HCT116 (cell line): ENCODE data around the gene BLOC1S5. TPM values are rescaled to one million over a fixed set of nuclear protein-coding genes. Genes with fewer than 3 reads are reported as not detected.

Experiments
- ATAC-seq: fragments of 200-7000 bp; cut with Tn5 transposase; 2 replicates; pipeline ENCODE4 v1.9.1; 2020; ENCODE audit warnings: mild to moderate bottlenecking, moderate library complexity
- BruUV-seq: library from RNA; stranded (reverse); fragments of 400-500 nt; replicated peaks from 2 replicates; lab custom pipeline; 2021; lab: Mats Ljungman, UMichigan
- CTCF ChIA-PET: fragments of 300-600 bp; sonication (Branson Sonifier 250); formaldehyde crosslinking; loops from one replicate; lab custom pipeline; 2021; ENCODE audit warnings: antibody characterized with exemption; lab: Charles Lee
- POLR2A ChIA-PET: fragments of 300-600, 350-600 bp; sonication (Branson Sonifier 250); formaldehyde crosslinking; loops from one replicate; lab custom pipeline; 2021; ENCODE audit warnings: antibody characterized with exemption; lab: Charles Lee
- RAD21 ChIA-PET, 2 experiments: fragments of 300-600 bp; sonication (Branson Sonifier 250); formaldehyde crosslinking; loops; one replicate each; lab custom pipeline; 2023; ENCODE audit warnings: low total read pairs in 2 of 2; ENCODE audit not compliant: uncharacterized antibody in 2 of 2, unreplicated experiment in 2 of 2, low non-redundant PET in 1 of 2; lab: Charles Lee
- DNase-seq: peaks from one replicate; pipeline ENCODE4 v3.0.0-alpha.2; 2010; ENCODE audit warnings: low read depth, low spot score
- H2AFZ ChIP-seq: fragments of 200-600 bp; shearing (Covaris generic), sonication (generic); 2 replicates; pipeline ENCODE4 v1.6.1; 2017; ENCODE audit warnings: low read depth, mixed run types, mixed read lengths, antibody characterized with exemption, low read length; ENCODE audit not compliant: poor library complexity, severe bottlenecking
- H3K27ac ChIP-seq: 2 replicates; pipeline ENCODE4 v1.5.1; 2012; ENCODE audit warnings: low read depth, low read length
- H3K27me3 ChIP-seq: fragments of 200-600 bp; sonication (generic); 2 replicates; pipeline ENCODE4 v1.6.1; 2016; ENCODE audit warnings: mixed run types, low read length, mixed read lengths; ENCODE audit not compliant: insufficient read depth
- H3K36me3 ChIP-seq, 2 experiments: fragments of 200-500 bp in 1 of 2; fragments of 200-600 bp in 1 of 2; sonication (Bioruptor generic) in 1 of 2; sonication (generic) in 1 of 2; 2 replicates each; pipeline versions ENCODE4 v1.5.1 to v1.6.1; 2014 to 2016; ENCODE audit warnings: low read length in 2 of 2, inconsistent platforms in 1 of 2, mixed read lengths in 1 of 2, mixed run types in 1 of 2; ENCODE audit not compliant: insufficient read depth in 2 of 2, control insufficient read depth in 1 of 2
- H3K4me1 ChIP-seq, 2 experiments: fragments of 200-600 bp in 1 of 2; sonication (generic) in 1 of 2; 2 replicates each; pipeline versions ENCODE4 v1.5.1 to v1.6.1; 2012 to 2017; ENCODE audit warnings: low read length in 2 of 2, inconsistent platforms in 1 of 2, mild to moderate bottlenecking in 1 of 2, mixed read lengths in 1 of 2, mixed run types in 1 of 2, moderate library complexity in 1 of 2; ENCODE audit not compliant: insufficient read depth in 2 of 2, control insufficient read depth in 1 of 2
- H3K4me2 ChIP-seq: fragments of 200-600 bp; sonication (generic); 2 replicates; pipeline ENCODE4 v1.6.1; 2017; ENCODE audit warnings: mixed run types, low read length, mixed read lengths
- H3K4me3 ChIP-seq, 2 experiments: fragments of 200-600 bp in 1 of 2; sonication (generic) in 1 of 2; replicated peaks in 1 of 2; 2 replicates each; pipeline ENCODE4 v1.5.1; 2011 to 2016; ENCODE audit warnings: low read length in 2 of 2, control low read depth in 1 of 2, low read depth in 1 of 2, mild to moderate bottlenecking in 1 of 2, mixed read lengths in 1 of 2, mixed run types in 1 of 2
- H3K79me2 ChIP-seq: fragments of 200-600 bp; sonication (generic); 2 replicates; pipeline ENCODE4 v1.6.1; 2017; ENCODE audit warnings: mild to moderate bottlenecking, mixed run types, low read length, moderate library complexity, mixed read lengths; ENCODE audit not compliant: insufficient read depth
- H3K9ac ChIP-seq: fragments of 200-600 bp; sonication (generic); 2 replicates; pipeline ENCODE4 v1.6.1; 2016; ENCODE audit warnings: low read length, mixed read lengths
- H3K9me2 ChIP-seq: fragments of 200-600 bp; sonication (generic), shearing (Covaris generic); 2 replicates; pipeline ENCODE4 v1.6.1; 2017; ENCODE audit warnings: mixed run types, mild to moderate bottlenecking, moderate library complexity; ENCODE audit not compliant: insufficient read depth
- H3K9me3 ChIP-seq, 2 experiments: fragments of 200-500 bp in 1 of 2; fragments of 200-600 bp in 1 of 2; sonication (Bioruptor generic) in 1 of 2; sonication (generic) in 1 of 2; 2 replicates each; pipeline ENCODE4 v1.6.1; 2014 to 2017; ENCODE audit warnings: low read length in 2 of 2, mixed read lengths in 2 of 2, inconsistent platforms in 1 of 2, low read depth in 1 of 2, mild to moderate bottlenecking in 1 of 2, mixed run types in 1 of 2, moderate library complexity in 1 of 2; ENCODE audit not compliant: control insufficient read depth in 1 of 2, insufficient read depth in 1 of 2
- H4K20me1 ChIP-seq: fragments of 200-600 bp; sonication (generic), shearing (Covaris generic); 2 replicates; pipeline ENCODE4 v1.6.1; 2017; ENCODE audit warnings: mixed run types, mild to moderate bottlenecking, moderate library complexity; ENCODE audit not compliant: insufficient read depth
- ATF3 ChIP-seq: IDR thresholded peaks from 2 replicates; pipeline ENCODE4 v1.6.1; 2012
- CBX3 ChIP-seq: IDR thresholded peaks from 2 replicates; pipeline ENCODE4 v1.6.1; 2012; ENCODE audit warnings: low read depth
- CEBPB ChIP-seq: IDR thresholded peaks from 2 replicates; pipeline ENCODE4 v1.6.1; 2012; ENCODE audit warnings: low read depth
- EZH2phosphoT487 ChIP-seq: fragments of 200-600 bp; IDR thresholded peaks from 2 replicates; pipeline ENCODE4 v1.6.1; 2018; ENCODE audit warnings: antibody characterized with exemption, borderline replicate concordance
- FOSL1 ChIP-seq: IDR thresholded peaks from 2 replicates; pipeline ENCODE4 v1.6.1; 2012; ENCODE audit warnings: low read depth
- JUND ChIP-seq: IDR thresholded peaks from 2 replicates; pipeline ENCODE4 v1.6.1; 2012
- REST ChIP-seq: IDR thresholded peaks from 2 replicates; pipeline ENCODE4 v1.6.1; 2012; ENCODE audit warnings: low read depth
- SIN3A ChIP-seq: IDR thresholded peaks from 2 replicates; pipeline ENCODE4 v1.6.1; 2012; ENCODE audit warnings: low read depth
- SRF ChIP-seq: IDR thresholded peaks from 2 replicates; pipeline ENCODE4 v1.6.1; 2012; ENCODE audit warnings: low read depth
- YY1 ChIP-seq: IDR thresholded peaks from 2 replicates; pipeline ENCODE4 v1.6.1; 2011; ENCODE audit warnings: low read length, low read depth, moderate library complexity, mild to moderate bottlenecking; ENCODE audit not compliant: insufficient replicate concordance; ENCODE audit errors: extremely low read depth
- ZFX ChIP-seq: fragments of 450-650 bp; IDR thresholded peaks from 2 replicates; pipeline ENCODE4 v1.6.1; 2017
- ZNF274 ChIP-seq: fragments of 200-500 bp; sonication (Bioruptor generic); IDR thresholded peaks from 2 replicates; pipeline ENCODE4 v1.6.1; 2014; ENCODE audit warnings: mild to moderate bottlenecking, low read depth, low read length, inconsistent platforms
- intact Hi-C: fragments of 100-400 bp; cut with micrococcal nuclease; formaldehyde crosslinking; loops from 2 replicates; pipeline ENCODE4 v1.10.0; 2022
- total RNA-seq: library from RNA; stranded (reverse); gene quantifications from one replicate; pipeline ENCODE4 v1.2.1, GENCODE V29; 2021; ENCODE audit not compliant: unreplicated experiment

BLOC1S5 gene
- total RNA-seq, 1 experiment from 2014 or later: 12.0 TPM

GRCh38 chr6:8065519-8065911 lies 1.3 kb upstream of the BLOC1S5 start:
- TF ChIP-seq JUND: no peak
- TF ChIP-seq CEBPB: no peak
- TF ChIP-seq CBX3: no peak
- TF ChIP-seq YY1: no peak
- no peak for TF ChIP-seq EZH2phosphoT487
- no peak for TF ChIP-seq REST
- no peak for TF ChIP-seq ZNF274
- no peak for TF ChIP-seq SIN3A
- TF ChIP-seq FOSL1: no peak
- no peak for TF ChIP-seq ATF3
- no peak for TF ChIP-seq ZFX
- TF ChIP-seq SRF: no peak
- TF ChIP-seq, all 23 proteins: peak for 0
- Histone ChIP-seq H2AFZ (no peak overlapping the region), H3K4me3 (no peak overlapping the region), H3K4me1 (peaks cover 5 to 18% of the 10 kb centered on the region in 2 experiments), H3K36me3 (peaks cover 1 to 4% of the 10 kb centered on the region in 2 experiments; a peak in 2 of 4 replicates), H3K4me2 (no peak overlapping the region), H3K9me2 (no peaks in the 10 kb centered on the region), H3K9me3 (no peaks in the 10 kb centered on the region), H3K79me2 (peaks cover 6% of the 10 kb centered on the region; the same call in 1 of the 2 replicates), H3K27ac (no peak overlapping the region), H3K9ac (no peak overlapping the region), H4K20me1 (no peaks in the 10 kb centered on the region), H3K27me3 (no peaks in the 10 kb centered on the region)
- intact Hi-C loops: no loop called here
- no peak for DNase-seq
- no TSS peak for BruUV-seq
- RAD21 ChIA-PET: no interaction called here
- ATAC-seq: no peak
- POLR2A ChIA-PET: interaction anchor here (1.3 kb wide), 1 partner anchor 8 kb away, joined by 3 read pairs; no protein-coding TSS in a partner anchor
- CTCF ChIA-PET: interaction anchor here (1.0 kb wide), 1 partner anchor 26 kb away, joined by 3 read pairs; no protein-coding TSS in a partner anchor
